Measurements from ENCODE around the gene TAPT1.

Gene TAPT1

GRCh38 chr4:16225863-16226815 lies at the start of gene TAPT1:
TSS of gene TAPT1 (minus strand) at chr4:16226471. CDS start at chr4:16226457, 14 bp downstream.
- DNase-seq, result peak; percentile 83

- DNase-seq, result no peak
Measured at GRCh38 chr4:16271411-16271810, 45.1 kb upstream of the TAPT1 start.

GRCh38 chr4:16270454-16271328 lies 44.4 kb upstream of the TAPT1 start:
- peak; percentile 28 for DNase-seq

GRCh38 chr4:16269742-16270453 lies 43.6 kb upstream of the TAPT1 start:
- peak; percentile 67 for DNase-seq

- no peak for DNase-seq
Measured at GRCh38 chr4:16269240-16269639, 43.0 kb upstream of the TAPT1 start.

GRCh38 chr4:16268290-16268689 lies 42.0 kb upstream of the TAPT1 start:
- DNase-seq, result no peak

GRCh38 chr4:16267639-16268038 lies 41.4 kb upstream of the TAPT1 start:
- DNase-seq, result no peak

GRCh38 chr4:16265820-16266219 lies 39.5 kb upstream of the TAPT1 start:
- no peak for DNase-seq

GRCh38 chr4:16264798-16265197 lies 38.5 kb upstream of the TAPT1 start:
- DNase-seq, result peak; percentile 81

GRCh38 chr4:16263056-16263455 lies 36.8 kb upstream of the TAPT1 start:
- DNase-seq, result peak; percentile 32

GRCh38 chr4:16262188-16262587 lies 35.9 kb upstream of the TAPT1 start:
- DNase-seq, result no peak

- no peak for DNase-seq
Measured at GRCh38 chr4:16261313-16261878, 35.1 kb upstream of the TAPT1 start.

GRCh38 chr4:16259889-16260246 lies 33.6 kb upstream of the TAPT1 start:
- DNase-seq, result peak; percentile 20

- DNase-seq, result peak; percentile 23
Measured at GRCh38 chr4:16259241-16259888, 33.1 kb upstream of the TAPT1 start.

GRCh38 chr4:16257611-16258010 lies 31.3 kb upstream of the TAPT1 start:
- no peak for DNase-seq

GRCh38 chr4:16256343-16256742 lies 30.1 kb upstream of the TAPT1 start:
- DNase-seq, result no peak

GRCh38 chr4:16255730-16256129 lies 29.5 kb upstream of the TAPT1 start:
- peak; percentile 32 for DNase-seq

- DNase-seq, result no peak
Measured at GRCh38 chr4:16253127-16253960, 27.1 kb upstream of the TAPT1 start.

- DNase-seq, result no peak
Measured at GRCh38 chr4:16250661-16251365, 24.5 kb upstream of the TAPT1 start.

GRCh38 chr4:16248605-16249004 lies 22.3 kb upstream of the TAPT1 start:
- DNase-seq, result no peak

- no peak for DNase-seq
Measured at GRCh38 chr4:16245241-16245640, 19.0 kb upstream of the TAPT1 start.
